ENCODE data around the gene RASSF7. TPM values are rescaled to one million over a fixed set of nuclear protein-coding genes. Genes with fewer than 3 reads are reported as not detected.

RASSF7 gene
- total RNA-seq, 1 donor from 2014 or later, result 19.8 TPM

DNA sequence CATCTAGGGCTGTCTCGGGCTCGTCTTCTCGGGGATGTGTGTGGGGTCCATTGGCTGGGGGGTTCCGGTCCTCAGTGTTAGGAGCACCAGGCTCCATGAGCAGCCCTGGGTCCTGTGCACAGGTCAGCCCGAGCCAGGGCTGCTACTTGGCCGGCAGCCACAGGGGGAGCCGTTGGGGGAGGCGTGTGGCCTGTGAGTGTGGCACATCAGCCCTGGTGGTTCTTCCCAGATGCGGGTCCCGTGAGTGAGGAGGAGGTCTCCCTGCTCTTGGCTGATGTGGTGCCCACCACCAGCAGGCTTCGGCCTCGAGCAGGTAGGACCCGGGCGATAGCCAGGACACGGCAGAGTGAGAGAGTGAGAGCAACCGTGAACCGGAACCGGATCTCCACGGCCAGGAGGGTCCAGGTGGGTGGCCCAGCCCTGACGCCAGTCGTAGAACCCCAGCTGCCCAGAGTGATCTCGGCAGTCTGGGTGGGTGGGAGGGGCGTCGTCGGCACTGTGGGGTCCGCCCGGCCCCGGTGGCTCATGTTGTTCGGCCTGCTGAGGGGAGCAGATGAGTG is 36.5 kb downstream of the RASSF7 start:
- no peaks in the 10 kb centered on the region for H3K27me3 Mint-ChIP-seq (ENCODE audit: insufficient read depth)
- H3K4me1 Mint-ChIP-seq (ENCODE audit: low read depth), result peaks cover 7% of the 10 kb centered on the region
- no peaks in the 10 kb centered on the region for H3K9me3 Mint-ChIP-seq
- DNase-seq (ENCODE audit: low spot score), result no peak
- intact Hi-C loops (cut with micrococcal nuclease), result no loop called here
- peaks cover 30% of the 10 kb centered on the region for H3K36me3 Mint-ChIP-seq (ENCODE audit: low read depth)
- no peak overlapping the region for H3K27ac Mint-ChIP-seq
- no peak overlapping the region for H3K4me3 Mint-ChIP-seq

DNA sequence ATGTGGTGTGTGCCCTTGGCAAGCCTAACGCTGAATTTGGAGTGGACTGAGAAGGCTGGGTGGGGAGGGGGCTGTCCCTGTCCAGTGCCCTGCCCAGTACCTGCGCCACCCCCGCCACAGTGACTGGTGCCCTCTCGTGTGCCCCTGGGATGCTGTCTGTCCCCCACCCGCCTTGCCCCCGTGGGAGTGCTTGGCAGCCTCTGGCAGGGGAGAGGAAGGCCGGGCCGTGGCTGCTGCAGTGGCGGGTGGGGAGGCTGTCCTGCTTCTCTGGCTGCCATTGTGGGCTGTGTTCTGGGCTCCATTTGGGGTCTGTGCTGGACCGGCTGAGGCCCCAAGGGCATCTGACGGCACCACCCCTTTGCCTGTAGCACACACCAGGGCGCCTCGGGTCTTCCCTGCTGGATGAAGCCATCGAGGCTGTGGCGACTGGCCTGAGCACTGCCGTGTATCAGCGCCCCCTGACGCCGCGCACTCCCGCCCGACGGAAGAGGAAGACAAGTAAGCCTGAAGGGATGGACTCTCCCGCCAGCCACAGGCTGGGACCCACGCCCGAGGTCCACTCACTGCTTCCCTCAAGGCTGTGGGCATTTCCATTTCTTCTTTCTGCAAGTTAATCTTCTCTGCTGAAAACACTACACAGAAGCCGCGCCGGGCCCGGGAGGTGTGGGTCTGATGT is 37.4 kb downstream of the RASSF7 start:
- no peaks in the 10 kb centered on the region for H3K9me3 Mint-ChIP-seq
- no peak for DNase-seq (ENCODE audit: low spot score)
- H3K4me3 Mint-ChIP-seq, result no peak overlapping the region
- H3K4me1 Mint-ChIP-seq (ENCODE audit: low read depth), result peaks cover 7% of the 10 kb centered on the region
- no peak overlapping the region for H3K27ac Mint-ChIP-seq
- peaks cover 22% of the 10 kb centered on the region for H3K36me3 Mint-ChIP-seq (ENCODE audit: low read depth)
- H3K27me3 Mint-ChIP-seq (ENCODE audit: insufficient read depth), result no peaks in the 10 kb centered on the region
- intact Hi-C loops (cut with micrococcal nuclease), result no loop called here

DNA sequence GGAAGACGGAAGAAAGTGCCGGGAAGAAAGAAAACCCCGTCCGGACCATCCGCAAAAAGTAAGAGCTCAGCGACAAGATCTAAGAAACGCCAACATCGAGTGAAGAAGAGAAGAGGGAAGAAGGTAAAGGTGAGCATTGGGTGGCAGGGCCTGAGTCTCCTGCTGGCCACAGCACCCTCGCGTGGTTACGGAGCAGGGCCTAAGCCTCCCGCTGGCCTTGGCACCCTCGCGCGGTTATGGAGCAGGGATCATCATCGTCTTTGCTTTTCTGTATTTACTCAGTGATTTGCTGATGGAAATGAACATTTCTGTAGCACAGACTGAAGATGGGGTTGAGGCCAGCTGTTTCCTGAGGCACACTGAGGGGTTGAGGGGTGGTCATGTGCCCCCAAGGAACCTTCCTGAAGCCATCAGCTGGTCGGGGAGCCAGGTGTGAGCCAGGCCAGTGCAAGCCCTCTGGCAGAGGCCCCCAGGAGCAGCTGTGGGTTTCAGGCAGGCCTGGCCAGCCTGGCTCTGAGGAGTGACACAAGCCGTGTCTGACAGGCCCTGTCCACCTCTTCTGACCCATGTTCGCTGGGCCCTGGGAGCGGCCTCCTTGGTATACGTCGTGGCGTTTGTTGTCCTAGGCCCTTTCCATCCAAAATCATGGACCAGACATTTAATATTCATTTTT is 40.9 kb downstream of the RASSF7 start:
- Mint-ChIP-seq H3K9me3 (no peaks in the 10 kb centered on the region), H3K27me3 (ENCODE audit: insufficient read depth) (no peaks in the 10 kb centered on the region), H3K27ac (no peak overlapping the region), H3K36me3 (ENCODE audit: low read depth) (peaks cover 22% of the 10 kb centered on the region), H3K4me1 (ENCODE audit: low read depth) (no peaks in the 10 kb centered on the region), H3K4me3 (no peak overlapping the region)
- intact Hi-C loops (cut with micrococcal nuclease), result no loop called here
- DNase-seq (ENCODE audit: low spot score), result no peak

DNA sequence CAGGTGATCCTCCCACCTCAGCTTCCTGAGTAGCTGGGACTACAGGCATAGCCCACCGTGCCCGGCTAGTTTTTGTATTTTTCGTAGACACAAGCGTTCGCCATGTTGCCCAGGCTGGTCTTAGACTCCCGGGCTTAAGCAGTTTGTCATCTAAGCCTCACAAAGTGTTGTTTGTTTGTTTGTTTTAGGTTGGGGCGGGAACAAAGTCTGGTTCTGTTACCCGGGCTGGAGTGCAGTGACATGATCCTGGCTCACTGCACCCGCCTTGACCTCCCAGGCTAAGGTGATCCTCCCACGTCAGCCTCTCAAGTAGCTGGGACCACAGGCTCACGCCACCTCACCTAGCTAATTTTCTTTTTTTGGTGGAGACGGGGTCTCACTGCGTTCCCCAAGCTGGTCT is 42.4 kb downstream of the RASSF7 start:
- no peaks in the 10 kb centered on the region for H3K27me3 Mint-ChIP-seq (ENCODE audit: insufficient read depth)
- H3K4me3 Mint-ChIP-seq, result no peak overlapping the region
- no peak overlapping the region for H3K27ac Mint-ChIP-seq
- DNase-seq (ENCODE audit: low spot score), result no peak
- H3K36me3 Mint-ChIP-seq (ENCODE audit: low read depth), result peaks cover 23% of the 10 kb centered on the region
- H3K4me1 Mint-ChIP-seq (ENCODE audit: low read depth), result no peaks in the 10 kb centered on the region
- intact Hi-C loops (cut with micrococcal nuclease), result no loop called here
- H3K9me3 Mint-ChIP-seq, result no peaks in the 10 kb centered on the region

DNA sequence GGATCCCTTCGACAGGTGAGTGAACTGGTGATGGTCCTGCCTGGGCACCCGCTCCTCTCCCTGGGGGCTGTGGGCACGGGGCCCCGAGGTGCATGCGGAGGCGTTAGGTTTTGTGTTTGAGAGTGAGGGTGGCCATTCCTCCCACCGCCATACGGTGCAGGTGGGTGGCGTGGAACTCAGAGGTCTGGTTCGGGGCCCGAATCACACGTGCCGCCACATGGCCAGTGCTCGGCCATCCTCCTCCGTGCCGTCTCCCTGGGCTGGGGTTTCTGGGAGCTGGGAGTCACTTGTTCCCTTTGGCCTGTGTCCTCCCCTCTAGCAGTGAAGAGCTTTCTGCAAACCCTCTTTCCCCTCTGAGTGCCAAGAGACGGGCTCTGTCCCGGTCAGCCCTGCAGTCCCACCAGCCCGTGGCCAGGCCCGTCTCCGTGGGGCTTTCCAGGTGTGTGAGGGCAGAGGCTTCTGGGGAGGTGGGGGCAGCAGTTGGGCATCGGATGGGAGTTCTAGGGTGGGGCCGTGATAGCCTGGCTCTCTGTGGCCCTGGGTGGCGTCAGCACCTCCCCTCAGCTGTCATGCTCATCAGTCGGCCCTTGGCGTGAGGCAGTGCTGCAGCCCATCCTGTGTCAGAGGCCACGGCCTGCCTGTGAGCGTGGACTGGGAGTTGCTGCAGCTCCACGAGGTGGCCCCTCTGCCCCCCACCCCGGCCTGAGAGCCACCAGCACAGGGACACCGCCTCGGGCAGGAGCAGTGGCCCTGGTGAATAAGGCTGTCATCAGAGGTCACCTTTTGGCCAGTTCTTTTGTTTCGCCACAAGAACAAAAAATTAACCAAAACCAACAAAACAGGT is 44.7 kb downstream of the RASSF7 start:
- H3K9me3 Mint-ChIP-seq, result no peaks in the 10 kb centered on the region
- H3K4me1 Mint-ChIP-seq (ENCODE audit: low read depth), result no peaks in the 10 kb centered on the region
- intact Hi-C loops (cut with micrococcal nuclease), result no loop called here
- H3K4me3 Mint-ChIP-seq, result no peak overlapping the region
- no peak overlapping the region for H3K27ac Mint-ChIP-seq
- DNase-seq (ENCODE audit: low spot score), result no peak
- H3K27me3 Mint-ChIP-seq (ENCODE audit: insufficient read depth), result no peaks in the 10 kb centered on the region
- peaks cover 23% of the 10 kb centered on the region for H3K36me3 Mint-ChIP-seq (ENCODE audit: low read depth)

DNA sequence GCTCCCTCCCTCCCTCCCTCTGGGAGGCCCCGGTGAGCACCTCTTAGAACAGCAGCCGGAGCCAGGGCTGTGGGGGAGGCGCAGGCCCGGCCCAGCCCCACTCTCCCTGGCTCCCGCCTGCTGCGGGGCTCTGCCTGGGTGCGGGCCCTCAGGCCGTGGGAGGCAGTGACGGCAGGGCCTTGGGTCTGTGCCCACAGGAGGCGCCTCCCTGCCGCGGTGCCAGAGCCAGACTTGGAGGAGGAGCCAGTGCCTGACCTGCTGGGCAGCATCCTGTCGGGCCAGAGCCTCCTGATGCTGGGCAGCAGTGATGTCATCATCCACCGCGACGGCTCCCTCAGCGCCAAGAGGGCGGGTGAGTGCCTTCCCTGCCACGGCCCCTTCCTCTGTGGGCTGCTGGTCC is 45.5 kb downstream of the RASSF7 start:
- Mint-ChIP-seq H3K27ac (no peak overlapping the region), H3K36me3 (ENCODE audit: low read depth) (peaks cover 27% of the 10 kb centered on the region), H3K4me3 (no peak overlapping the region), H3K9me3 (no peaks in the 10 kb centered on the region), H3K4me1 (ENCODE audit: low read depth) (no peaks in the 10 kb centered on the region), H3K27me3 (ENCODE audit: insufficient read depth) (no peaks in the 10 kb centered on the region)
- intact Hi-C loops (cut with micrococcal nuclease), result no loop called here
- no peak for DNase-seq (ENCODE audit: low spot score)

DNA sequence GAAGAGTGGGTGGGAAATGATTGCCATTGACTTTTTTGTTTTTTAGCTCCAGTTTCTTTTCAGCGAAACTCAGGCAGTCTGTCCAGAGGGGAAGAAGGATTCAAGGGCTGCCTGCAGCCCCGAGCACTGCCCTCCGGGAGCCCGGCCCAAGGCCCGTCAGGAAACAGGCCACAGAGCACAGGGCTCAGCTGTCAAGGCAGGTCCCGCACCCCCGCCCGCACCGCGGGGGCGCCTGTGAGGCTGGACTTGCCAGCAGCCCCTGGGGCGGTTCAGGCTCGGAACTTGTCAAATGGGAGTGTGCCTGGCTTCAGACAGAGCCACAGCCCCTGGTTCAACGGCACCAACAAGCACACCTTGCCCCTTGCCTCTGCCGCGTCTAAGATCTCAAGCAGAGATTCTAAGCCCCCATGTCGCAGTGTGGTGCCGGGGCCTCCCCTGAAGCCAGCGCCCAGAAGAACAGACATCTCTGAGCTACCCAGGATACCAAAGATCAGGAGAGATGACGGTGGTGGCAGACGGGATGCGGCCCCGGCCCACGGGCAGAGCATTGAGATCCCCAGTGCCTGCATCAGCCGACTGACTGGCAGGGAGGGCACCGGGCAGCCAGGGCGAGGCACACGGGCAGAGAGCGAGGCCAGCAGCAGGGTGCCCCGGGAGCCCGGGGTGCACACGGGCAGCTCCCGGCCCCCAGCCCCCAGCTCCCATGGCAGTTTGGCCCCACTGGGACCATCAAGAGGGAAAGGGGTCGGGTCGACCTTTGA is 46.4 kb downstream of the RASSF7 start:
- Mint-ChIP-seq H3K36me3 (ENCODE audit: low read depth) (peaks cover 29% of the 10 kb centered on the region), H3K4me1 (ENCODE audit: low read depth) (peaks cover 4% of the 10 kb centered on the region), H3K4me3 (no peak overlapping the region), H3K9me3 (no peaks in the 10 kb centered on the region), H3K27ac (no peak overlapping the region), H3K27me3 (ENCODE audit: insufficient read depth) (no peaks in the 10 kb centered on the region)
- intact Hi-C loops (cut with micrococcal nuclease), result no loop called here
- no peak for DNase-seq (ENCODE audit: low spot score)

DNA sequence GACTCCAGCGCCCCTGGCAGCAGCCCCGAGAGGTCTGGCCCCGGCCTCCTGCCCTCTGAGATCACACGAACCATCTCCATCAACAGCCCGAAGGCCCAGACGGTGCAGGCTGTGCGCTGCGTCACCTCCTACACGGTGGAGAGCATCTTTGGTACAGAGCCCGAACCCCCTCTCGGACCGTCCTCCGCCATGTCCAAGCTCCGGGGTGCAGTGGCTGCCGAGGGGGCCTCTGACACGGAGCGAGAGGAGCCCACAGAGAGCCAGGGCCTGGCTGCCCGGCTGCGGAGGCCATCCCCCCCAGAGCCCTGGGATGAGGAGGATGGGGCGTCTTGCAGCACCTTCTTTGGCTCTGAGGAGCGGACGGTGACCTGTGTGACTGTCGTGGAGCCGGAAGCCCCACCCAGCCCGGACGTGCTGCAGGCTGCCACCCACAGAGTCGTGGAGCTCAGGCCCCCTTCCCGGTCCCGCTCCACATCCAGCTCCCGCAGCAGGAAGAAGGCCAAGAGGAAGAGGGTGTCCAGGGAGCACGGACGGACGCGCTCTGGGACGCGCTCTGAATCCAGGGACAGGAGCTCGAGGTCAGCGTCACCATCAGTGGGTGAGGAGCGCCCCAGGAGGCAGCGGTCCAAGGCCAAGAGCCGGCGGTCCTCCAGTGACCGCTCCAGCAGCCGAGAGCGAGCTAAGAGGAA is 47.3 kb downstream of the RASSF7 start:
- H3K4me1 Mint-ChIP-seq (ENCODE audit: low read depth), result peaks cover 7% of the 10 kb centered on the region
- peaks cover 29% of the 10 kb centered on the region for H3K36me3 Mint-ChIP-seq (ENCODE audit: low read depth)
- intact Hi-C loops (cut with micrococcal nuclease), result no loop called here
- H3K4me3 Mint-ChIP-seq, result no peak overlapping the region
- H3K27ac Mint-ChIP-seq, result no peak overlapping the region
- DNase-seq (ENCODE audit: low spot score), result no peak
- no peaks in the 10 kb centered on the region for H3K9me3 Mint-ChIP-seq
- H3K27me3 Mint-ChIP-seq (ENCODE audit: insufficient read depth), result no peaks in the 10 kb centered on the region

DNA sequence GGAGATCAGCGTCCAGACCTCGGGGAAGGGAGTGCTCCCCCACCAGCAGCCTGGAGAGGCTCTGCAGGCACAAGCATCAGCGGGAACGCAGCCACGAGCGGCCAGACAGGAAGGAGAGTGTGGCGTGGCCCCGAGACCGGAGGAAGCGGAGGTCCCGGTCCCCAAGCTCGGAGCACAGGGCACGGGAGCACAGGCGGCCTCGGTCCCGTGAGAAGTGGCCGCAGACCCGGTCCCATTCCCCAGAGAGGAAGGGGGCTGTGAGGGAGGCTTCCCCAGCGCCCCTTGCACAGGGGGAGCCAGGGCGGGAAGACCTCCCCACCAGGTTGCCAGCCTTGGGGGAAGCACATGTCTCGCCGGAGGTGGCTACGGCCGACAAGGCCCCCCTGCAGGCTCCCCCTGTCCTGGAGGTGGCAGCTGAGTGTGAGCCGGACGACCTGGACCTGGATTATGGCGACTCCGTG is 48.1 kb downstream of the RASSF7 start:
- no peak overlapping the region for H3K4me3 Mint-ChIP-seq
- H3K4me1 Mint-ChIP-seq (ENCODE audit: low read depth), result peaks cover 7% of the 10 kb centered on the region
- DNase-seq (ENCODE audit: low spot score), result no peak
- intact Hi-C loops (cut with micrococcal nuclease), result no loop called here
- H3K27me3 Mint-ChIP-seq (ENCODE audit: insufficient read depth), result no peaks in the 10 kb centered on the region
- H3K27ac Mint-ChIP-seq, result no peak overlapping the region
- no peaks in the 10 kb centered on the region for H3K9me3 Mint-ChIP-seq
- H3K36me3 Mint-ChIP-seq (ENCODE audit: low read depth), result peaks cover 29% of the 10 kb centered on the region

DNA sequence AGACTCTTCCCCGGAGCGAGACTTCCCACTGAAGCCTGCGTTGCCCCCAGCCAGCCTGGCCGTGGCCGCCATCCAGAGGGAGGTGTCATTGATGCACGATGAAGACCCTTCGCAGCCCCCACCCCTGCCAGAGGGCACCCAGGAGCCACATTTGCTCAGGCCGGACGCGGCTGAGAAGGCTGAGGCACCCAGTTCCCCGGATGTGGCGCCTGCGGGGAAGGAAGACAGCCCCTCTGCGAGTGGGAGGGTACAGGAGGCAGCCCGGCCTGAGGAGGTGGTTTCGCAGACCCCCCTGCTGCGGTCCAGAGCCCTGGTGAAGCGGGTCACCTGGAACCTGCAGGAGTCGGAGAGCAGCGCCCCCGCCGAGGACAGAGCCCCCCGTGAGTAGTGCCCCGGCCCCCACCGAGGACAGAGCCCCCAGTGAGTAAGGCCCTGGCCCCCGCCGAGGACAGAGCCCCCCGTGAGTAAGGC is 48.6 kb downstream of the RASSF7 start:
- Mint-ChIP-seq H3K27me3 (ENCODE audit: insufficient read depth) (no peaks in the 10 kb centered on the region), H3K9me3 (no peaks in the 10 kb centered on the region), H3K4me3 (no peak overlapping the region), H3K27ac (no peak overlapping the region), H3K4me1 (ENCODE audit: low read depth) (peaks cover 7% of the 10 kb centered on the region), H3K36me3 (ENCODE audit: low read depth) (peaks cover 29% of the 10 kb centered on the region)
- intact Hi-C loops (cut with micrococcal nuclease), result no loop called here
- DNase-seq (ENCODE audit: low spot score), result no peak

DNA sequence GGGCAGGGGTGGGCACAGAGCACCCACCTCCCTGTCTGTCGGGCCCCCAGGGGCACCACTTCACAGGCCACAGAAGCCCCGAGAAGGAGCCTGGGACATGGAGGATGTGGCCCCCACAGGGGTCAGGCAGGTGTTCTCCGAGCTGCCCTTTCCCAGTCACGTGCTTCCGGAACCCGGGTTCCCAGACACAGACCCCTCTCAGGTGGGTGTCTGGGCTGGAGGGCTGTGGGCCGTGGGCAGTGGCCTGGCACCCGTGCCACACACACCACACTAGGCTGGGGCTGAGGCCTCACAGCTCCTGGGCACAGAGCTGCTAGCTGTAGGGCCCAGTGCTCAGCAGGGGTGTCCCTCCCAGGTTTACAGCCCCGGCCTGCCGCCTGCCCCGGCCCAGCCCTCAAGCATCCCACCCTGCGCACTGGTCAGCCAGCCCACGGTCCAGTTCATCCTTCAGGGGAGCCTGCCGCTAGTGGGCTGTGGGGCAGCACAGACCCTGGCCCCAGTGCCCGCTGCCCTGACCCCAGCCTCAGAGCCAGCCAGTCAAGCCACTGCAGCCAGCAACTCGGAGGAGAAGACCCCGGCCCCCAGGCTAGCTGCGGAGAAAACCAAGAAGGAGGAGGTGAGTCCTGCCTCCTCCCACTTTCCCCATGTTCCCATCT is 49.5 kb downstream of the RASSF7 start:
- no peak overlapping the region for H3K27ac Mint-ChIP-seq
- H3K27me3 Mint-ChIP-seq (ENCODE audit: insufficient read depth), result no peaks in the 10 kb centered on the region
- intact Hi-C loops (cut with micrococcal nuclease), result no loop called here
- no peak for DNase-seq (ENCODE audit: low spot score)
- H3K4me3 Mint-ChIP-seq, result no peak overlapping the region
- H3K9me3 Mint-ChIP-seq, result no peaks in the 10 kb centered on the region
- peaks cover 28% of the 10 kb centered on the region for H3K36me3 Mint-ChIP-seq (ENCODE audit: low read depth)
- peaks cover 7% of the 10 kb centered on the region for H3K4me1 Mint-ChIP-seq (ENCODE audit: low read depth)
